Femur (tissue), 1 donor: ENCODE results near the gene PRSS22.
A peak's percentile ranks its signal among the peaks of the same experiment; 100 is the strongest.

Experiments
- DNase-seq: peaks from one replicate; pipeline ENCODE4 v3.0.0-alpha.2; 2017

PRSS22 gene

GRCh38 chr16:2857451-2858244, at the start of gene PRSS22:
TSS of gene PRSS22 (minus strand) at chr16:2858170. CDS start at chr16:2858104, 66 bp downstream.
- DNase-seq, result no peak

- DNase-seq, result peak; percentile 65
Measured at GRCh38 chr16:2907084-2907753, 49.2 kb upstream of the PRSS22 start.

GRCh38 chr16:2905988-2906387, 48.0 kb upstream of the PRSS22 start:
- DNase-seq, result no peak

- DNase-seq, result peak; percentile 98
Measured at GRCh38 chr16:2905241-2905987, 47.4 kb upstream of the PRSS22 start.

GRCh38 chr16:2904922-2905240, 46.9 kb upstream of the PRSS22 start:
- no peak for DNase-seq

- peak; percentile 93 for DNase-seq
Measured at GRCh38 chr16:2904100-2904921, 46.3 kb upstream of the PRSS22 start.

GRCh38 chr16:2902337-2903130, 44.6 kb upstream of the PRSS22 start:
- DNase-seq, result no peak

GRCh38 chr16:2900526-2901075, 42.6 kb upstream of the PRSS22 start:
- no peak for DNase-seq

- DNase-seq, result no peak
Measured at GRCh38 chr16:2899564-2900072, 41.6 kb upstream of the PRSS22 start.

- DNase-seq, result no peak
Measured at GRCh38 chr16:2898831-2899563, 41.0 kb upstream of the PRSS22 start.

GRCh38 chr16:2897110-2897509, 39.1 kb upstream of the PRSS22 start:
- no peak for DNase-seq

GRCh38 chr16:2896480-2897010, 38.6 kb upstream of the PRSS22 start:
- DNase-seq, result no peak

- no peak for DNase-seq
Measured at GRCh38 chr16:2895813-2896212, 37.8 kb upstream of the PRSS22 start.

GRCh38 chr16:2894231-2894630, 36.3 kb upstream of the PRSS22 start:
- no peak for DNase-seq

- DNase-seq, result no peak
Measured at GRCh38 chr16:2884041-2884451, 26.1 kb upstream of the PRSS22 start.

GRCh38 chr16:2883458-2883908, 25.5 kb upstream of the PRSS22 start:
- peak; percentile 54 for DNase-seq

- peak; percentile 99 for DNase-seq
Measured at GRCh38 chr16:2882650-2883457, 24.9 kb upstream of the PRSS22 start, which contains the start of gene FLYWCH2. TSS of gene FLYWCH2 (plus strand) at chr16:2883215. CDS start at chr16:2896450, 13,235 bp downstream.

GRCh38 chr16:2881783-2882649, 24.0 kb upstream of the PRSS22 start:
- peak; percentile 62 for DNase-seq
